HK-2 (cell line): Measurements from ENCODE around the gene AKAP8L.

Source experiments
- DNase-seq: peaks from one replicate; pipeline ENCODE4 v3.0.0-alpha.2; 2018; ENCODE audit not compliant: unreplicated experiment

The AKAP8L gene, protein sequence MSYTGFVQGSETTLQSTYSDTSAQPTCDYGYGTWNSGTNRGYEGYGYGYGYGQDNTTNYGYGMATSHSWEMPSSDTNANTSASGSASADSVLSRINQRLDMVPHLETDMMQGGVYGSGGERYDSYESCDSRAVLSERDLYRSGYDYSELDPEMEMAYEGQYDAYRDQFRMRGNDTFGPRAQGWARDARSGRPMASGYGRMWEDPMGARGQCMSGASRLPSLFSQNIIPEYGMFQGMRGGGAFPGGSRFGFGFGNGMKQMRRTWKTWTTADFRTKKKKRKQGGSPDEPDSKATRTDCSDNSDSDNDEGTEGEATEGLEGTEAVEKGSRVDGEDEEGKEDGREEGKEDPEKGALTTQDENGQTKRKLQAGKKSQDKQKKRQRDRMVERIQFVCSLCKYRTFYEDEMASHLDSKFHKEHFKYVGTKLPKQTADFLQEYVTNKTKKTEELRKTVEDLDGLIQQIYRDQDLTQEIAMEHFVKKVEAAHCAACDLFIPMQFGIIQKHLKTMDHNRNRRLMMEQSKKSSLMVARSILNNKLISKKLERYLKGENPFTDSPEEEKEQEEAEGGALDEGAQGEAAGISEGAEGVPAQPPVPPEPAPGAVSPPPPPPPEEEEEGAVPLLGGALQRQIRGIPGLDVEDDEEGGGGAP

DNA sequence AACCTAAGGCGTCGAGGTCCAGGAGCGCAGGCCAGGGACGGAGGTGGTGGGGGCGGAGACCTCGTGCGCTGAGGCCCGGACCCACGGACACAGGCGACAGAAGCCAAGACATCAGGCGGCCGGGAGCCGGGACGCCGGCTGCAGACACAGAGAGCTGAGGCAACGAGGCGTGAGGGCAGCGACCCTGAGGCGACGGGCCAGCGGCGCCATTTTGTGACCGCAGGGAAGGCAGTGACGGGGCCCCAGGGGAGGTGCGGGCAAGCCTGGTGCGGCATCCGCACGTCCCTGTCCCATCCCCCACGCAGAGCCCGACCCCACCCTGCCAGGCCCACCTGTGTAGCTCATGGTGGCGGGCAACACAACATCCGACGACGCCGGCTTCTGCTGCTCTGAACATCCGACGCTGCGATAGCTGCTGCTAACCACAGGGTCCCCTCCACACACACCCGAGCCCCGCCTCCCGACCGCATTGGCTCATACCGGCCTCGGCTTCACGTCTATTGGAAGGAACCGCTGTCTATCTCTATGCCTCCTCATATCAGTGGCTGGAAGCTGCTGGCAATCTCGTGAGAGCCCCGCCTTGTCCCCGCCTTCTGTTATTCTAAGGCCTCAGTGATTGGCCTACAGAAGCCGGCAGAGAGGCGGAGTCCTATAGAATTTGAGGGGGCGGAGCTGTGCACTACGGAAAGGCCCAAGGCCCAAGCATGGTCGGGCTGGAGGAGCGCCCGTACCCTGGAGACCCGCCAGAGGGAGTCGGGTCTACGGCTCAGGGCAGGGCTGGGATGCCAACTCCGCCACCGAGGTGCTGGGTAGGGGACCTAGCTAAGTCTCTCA lies at the start of gene AKAP8L:
AKAP8L (minus strand) TSS at position 410 of the 834 bp plus-strand sequence; CDS start at position 345, 65 bp downstream.
- peak; percentile 99 for DNase-seq

DNA sequence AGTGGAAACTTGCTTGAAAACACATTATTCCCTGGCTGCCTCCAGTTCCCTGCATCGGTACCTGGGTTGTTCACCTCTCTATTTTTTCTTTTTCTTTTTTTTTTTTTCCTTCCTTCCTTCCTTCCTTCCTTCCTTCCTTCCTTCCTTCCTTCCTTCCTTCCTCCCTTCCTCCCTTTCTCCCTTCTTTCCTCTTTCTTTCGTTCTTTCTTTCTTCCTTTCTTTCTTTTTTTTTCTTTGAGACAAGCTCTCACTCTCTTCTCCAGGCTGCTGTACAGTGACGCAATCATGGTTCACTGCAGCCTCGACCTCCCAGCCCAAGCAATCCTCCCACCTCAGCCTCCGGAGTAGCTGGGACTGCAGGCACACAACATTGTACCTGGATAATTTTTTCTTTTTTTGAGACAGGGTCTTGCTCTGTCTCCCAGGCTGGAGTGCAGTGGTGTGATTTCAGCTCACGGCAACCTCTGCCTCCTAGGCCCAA lies 49.0 kb upstream of the AKAP8L start:
- no peak for DNase-seq

DNA sequence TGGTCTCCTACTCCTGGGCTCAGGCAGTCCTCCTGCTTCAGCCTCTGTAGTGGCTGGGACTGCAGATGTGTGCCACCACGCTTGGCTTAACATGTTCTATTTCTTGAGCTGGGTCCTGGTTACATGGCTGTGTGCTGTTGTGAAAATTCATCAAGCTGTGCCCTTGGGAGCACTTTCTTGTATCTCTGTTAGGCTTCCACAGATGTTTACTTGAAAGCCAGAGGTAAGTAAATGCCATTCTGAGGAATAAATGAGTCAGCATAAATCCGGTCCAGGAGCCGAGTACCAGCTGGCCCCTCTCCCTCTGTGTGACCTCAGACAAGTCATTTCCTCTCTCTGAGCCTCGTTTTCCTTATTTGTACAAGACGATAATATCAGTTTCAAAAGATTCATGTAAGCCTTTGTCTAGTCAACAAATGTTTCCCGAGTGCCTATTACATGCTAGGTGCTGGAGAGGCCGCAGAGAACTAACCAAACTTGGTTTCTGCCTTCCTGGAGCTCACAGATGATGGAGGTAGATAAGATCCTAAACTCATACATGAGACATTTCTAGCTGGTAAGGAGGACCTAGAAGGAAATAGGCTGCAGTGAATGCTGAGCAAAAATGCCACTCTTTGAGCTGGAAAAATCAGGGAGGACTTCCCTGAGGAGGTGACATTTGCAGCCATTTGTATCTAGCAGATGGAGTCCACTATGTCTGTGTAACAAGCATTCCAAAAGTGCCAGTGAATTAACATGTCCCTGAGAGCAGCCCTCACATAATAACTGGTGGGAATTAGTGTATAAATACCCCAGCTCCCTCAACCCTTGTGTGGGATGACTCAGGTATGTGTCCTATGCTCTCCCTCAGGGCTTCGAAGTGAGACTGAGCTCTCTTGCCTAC lies 48.3 kb upstream of the AKAP8L start:
- no peak for DNase-seq

DNA sequence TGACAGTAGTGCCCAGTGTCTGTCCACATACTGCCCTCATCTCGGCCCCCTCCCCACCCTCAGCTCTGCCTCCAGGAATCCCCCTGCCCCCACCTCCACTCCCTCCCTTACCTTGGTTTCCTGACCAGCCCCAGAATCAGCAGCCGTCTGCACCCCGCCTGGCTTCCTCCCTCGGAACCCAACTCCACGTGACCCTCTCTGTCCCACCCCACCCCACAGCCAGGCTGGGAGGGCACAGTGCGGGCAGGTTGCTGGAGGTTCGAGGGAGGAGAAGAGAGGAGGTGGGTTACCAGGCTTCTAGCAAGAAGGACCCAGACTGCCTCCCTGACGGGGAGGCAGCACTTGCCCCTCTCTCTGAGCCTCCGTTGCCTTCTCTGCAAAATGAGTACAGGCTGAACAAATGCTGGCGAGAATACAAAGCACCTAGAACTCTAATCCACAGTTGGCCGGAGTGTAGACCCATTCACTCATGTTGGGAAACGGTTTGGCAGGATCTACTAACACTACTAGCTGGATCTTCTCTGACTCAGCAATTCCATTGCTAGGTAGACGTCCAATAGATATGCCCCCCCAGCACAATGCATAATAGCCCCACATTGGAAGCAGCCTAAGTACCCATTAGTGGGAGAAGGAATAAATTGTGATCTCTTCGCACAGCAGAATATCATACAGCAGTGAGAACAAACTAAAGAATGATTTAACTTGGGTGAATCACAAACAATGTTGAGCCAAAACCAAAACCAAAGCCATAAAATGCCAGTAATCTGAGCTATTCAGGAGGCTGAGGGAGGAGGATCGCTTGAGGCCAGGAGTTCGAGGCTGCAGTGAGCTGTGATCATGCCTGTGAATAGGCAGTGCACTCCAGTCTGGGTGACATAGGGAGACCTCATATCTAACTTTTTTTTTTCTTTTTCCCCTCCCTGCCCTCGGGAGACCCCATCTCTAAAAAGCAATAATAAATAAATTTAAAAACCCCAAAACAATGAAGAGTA lies 45.9 kb upstream of the AKAP8L start, which contains the start of gene RASAL3:
RASAL3 (minus strand) TSS at position 151 of the 992 bp plus-strand sequence. CDS start 186 bp downstream, outside the sequence.
- DNase-seq = no peak

DNA sequence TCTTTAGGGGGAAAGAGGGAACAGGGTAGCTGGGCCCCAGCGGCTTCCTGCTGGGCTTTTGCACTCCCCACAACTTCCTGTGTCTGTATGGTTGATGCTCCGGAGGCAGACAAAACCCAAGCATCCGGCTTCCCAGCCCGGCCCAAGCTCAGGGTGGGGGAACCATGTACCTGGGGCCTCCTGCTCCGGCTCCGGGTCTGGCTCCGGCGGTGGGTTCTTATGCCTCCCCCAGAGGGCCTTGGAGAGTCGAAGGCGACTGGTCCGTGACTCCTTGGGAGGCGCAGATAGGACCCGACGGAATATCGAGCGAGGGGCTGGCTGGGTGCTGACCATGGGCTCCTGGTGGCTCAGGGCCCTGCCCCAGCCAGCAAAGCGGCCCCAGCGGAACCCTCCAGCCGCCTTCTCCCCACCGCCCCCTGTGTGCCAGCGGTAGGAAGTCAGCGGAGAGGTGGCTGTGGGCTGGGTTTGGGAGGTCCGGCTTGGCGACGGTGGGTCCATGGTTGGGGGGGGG lies 45.1 kb upstream of the AKAP8L start:
- DNase-seq = no peak

DNA sequence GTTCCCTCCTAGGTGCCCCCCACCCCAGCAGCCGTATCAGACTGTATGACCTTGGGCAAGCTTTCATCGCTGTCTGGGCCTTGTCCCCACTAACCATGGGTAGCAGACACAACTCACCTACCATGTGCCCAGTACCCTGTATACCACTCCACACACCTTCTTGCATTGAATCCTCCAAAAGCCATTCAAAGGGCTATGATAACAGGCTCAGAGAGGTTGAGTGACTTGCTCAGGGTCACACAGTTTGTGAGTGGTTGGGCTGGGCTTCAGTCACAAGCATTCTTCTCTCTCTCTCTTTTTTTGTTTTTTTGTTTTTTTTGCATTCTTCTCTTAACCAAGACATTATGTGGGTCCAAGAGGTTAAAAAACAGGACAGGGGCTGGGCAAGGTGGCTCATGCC lies 42.9 kb upstream of the AKAP8L start:
- no peak for DNase-seq

DNA sequence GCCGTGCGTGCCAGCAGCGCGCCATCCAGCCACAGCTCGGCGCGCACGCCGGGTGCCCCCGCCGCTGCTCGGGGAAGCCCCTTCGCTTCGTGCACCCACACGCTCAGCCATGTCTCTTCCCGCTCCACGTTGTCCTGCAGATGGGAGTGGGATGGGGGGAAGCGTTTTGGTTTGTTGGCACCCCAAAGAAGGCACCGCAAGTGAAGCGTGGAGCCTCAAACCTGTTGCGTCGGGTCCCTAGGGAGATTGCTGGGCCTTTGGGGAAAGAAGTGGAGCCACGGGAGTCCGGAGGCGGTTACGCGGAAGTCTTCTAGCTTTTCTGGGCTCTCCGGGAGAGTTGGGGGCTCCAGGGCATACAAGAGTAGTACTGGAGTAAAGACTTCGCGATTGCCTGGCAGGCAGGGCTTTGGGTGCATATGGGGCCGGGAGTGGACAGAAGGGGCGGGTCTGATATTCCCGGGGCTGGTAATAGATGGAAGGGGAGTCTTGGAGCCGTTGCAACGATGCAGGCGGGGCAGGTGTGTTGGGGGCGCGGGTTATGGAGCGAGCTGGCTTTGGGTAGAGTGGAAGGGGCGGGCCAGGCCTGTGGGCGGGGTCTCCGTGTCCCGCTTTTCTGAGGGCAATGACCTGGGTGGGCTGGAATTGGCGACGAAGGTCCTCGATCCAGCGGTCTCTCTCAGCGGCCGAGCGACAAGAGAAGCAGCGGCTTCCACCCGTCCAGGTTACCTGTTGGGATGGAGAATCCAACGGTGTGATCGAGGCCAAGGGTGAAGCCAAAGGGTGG lies 39.1 kb upstream of the AKAP8L start:
- DNase-seq = no peak

DNA sequence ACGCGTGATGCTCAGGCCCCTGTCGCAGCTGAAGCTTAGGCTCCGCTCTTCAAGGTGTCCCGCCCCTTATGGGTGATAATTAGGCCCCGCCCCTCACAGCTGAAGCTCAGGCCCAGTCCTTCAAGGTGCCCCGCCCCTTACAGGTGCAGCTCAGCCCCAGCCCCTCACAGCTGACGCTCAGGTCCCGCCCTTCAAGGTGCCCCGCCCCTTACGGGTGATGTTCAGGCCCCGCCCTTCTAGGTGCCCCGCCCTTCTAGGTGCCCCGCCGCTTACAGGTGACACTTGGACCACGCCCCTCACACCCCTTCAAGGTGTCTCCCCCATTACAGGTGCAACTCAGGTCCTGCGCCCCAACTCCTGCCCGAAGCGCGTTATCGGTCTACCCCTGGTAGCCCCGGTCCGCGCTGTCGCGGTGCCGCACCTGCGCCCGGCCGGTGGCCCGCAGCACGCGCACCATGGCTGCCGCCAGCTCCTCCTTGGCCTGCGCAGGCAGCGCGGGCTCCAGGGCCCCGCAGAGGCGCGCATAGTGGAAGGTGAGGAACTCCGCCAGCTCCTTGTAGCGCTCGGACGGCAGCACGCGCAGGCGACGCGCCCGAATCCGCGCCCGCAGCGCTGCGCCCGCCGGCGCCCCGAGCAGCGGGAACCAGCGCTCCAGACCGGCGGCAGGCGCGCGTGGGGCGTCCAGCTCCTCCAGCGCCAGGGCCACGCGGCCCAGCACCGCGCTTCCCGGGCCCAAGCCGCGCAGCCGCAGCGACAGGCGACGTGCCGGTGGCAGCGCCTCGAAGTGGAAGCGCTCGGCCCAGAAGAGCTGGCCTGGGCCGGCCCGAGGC lies 38.3 kb upstream of the AKAP8L start:
- no peak for DNase-seq

DNA sequence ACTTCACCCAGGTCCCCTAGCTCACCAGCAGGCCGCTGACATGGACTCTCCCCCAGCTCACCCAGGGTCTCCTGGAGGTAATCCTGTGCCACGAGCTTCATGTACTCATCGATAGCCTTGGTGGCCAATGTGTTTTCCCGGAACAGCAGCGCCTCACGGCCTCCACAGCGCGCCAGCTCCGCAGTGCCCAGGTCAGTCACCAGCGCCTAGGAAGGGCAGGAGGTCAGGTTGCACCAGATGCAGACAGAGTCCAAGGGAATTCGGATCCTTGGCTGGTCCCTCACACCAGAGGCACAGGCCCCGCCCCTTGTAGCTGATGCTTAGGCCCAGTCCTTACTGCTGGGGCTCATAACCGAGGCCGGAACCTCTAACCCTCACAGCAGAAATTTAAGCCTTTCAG lies 37.7 kb upstream of the AKAP8L start:
- DNase-seq = no peak

DNA sequence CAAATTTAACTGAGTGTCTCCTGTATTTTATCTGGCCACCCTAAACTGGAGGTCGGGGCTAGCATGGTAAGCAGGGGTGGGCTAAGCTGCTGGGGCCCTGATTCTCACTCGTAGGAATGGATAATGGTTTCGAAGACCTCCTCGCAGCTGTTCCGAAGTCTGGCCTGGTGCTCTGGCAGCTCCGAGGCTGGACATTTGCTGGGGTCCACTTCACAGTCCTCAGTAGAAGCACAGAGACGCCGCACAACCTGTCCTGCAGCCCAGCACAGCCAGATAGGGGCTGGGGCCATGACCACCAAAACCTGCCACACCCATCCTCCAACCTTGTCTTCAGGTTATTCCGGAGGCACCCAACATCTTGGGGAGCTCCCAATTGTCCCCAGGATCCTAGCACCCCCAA lies 37.2 kb upstream of the AKAP8L start:
- no peak for DNase-seq

DNA sequence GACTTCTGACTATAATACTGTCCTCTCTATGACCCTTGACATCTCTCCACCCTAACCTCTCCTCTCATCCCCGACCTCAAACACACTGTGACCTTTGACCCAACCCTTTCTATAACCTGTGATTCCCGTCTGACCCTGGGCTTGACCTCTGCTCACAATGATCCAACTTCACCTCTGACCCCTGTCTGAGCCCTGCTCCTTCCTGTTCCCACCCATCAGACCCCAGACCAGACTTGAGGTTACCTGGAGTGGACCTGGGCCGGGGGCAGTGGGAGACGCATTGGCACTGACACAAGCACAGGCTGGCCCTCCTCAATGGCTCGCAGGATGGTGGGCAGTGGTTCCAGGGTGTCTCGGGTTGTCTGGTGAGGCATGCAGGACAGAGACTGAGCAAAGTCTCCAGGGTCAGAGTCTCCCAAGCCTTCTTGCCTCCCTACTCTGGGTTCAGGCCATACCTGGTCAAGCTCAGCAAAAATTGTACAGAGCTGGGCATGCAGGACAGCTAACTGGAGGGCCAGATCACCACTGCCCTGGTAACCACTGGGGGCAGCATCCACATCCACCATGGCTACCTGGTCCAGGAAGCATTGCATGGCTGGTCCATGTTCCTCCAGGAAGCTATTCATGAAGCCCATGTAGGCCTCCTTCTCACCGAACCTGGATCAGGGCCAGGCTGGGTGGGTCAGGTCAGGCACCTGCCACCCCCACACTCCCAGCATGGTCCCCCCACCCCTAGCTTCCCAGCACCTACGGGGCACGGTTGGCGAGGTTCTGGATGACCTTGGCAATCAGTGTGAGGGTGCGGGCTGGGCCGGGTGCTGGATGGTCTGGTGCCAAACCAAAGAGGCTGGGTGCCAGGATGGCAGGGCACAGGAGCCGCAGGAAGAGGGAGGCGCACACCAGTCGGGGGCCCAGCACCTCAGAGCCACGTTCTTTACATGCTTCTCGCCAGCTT lies 35.4 kb upstream of the AKAP8L start:
- DNase-seq = no peak

DNA sequence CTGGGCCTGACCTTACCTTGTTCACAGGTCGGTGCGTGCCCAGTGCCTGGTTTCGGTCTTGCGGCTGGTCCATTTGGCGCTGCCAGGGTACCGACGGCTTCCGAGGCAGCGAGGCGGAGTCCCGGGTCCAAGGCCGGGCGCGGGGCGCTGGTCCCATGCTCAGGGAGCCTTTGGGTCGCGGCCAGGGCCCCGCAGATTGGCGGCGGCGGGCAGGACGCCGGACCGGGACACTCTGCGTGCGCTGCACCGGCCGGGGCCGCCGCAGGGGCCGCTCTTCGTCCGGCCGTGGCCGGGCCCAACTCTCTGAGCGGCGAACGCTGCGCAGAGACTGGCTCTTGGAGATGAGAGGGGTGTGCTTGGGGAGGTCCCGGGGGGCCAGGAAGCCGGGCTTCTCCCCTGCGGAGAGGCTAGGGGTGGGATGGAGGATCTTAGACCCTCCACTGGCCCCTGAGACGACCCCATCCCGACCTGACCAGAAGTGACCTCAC lies 34.3 kb upstream of the AKAP8L start:
- DNase-seq = no peak

DNA sequence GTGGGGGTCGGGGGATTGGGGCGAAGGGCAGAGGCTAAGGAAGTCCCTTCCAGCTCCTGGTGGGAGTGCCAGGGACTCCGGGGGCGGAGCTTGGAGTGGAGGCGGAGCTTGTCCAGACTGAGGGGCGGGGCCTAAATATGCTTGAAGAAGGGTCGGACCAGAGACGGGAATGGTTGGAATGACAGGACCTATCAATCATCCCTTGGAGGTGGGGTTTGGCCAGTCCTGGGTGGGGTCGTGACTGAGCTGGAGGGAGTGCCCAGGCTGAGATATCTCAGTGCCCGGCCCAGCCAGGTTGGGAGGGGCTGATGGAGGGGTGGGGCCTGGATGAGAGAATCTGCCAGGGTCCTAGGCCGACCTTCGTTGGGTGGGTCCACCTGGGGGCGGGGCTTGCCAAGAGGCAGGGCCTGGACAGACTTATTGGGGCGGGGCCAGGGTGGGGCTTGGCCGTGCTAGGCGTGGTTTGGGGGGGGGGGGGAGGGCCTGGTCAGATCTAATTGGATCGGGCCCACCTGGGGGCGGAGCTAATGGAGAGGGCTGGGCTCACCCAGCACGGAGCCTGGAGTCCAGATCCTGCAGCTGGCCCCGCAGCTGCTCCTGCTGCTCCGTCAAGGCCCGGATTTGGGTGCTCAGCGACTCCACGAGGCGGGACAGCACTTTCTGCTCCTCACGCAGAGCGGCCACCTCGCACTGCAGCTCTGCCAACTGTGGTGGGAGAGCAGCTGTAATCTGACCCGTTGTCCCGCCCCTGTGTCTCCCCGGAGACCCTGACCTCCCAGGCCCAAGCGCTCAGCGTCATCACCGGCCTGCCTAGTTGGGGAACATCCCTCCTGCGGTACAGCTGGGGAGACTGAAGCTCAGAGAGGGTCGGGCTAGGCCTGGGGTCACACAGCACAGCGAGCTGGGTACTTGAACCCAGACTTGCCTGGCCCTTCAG lies 33.6 kb upstream of the AKAP8L start:
- no peak for DNase-seq

DNA sequence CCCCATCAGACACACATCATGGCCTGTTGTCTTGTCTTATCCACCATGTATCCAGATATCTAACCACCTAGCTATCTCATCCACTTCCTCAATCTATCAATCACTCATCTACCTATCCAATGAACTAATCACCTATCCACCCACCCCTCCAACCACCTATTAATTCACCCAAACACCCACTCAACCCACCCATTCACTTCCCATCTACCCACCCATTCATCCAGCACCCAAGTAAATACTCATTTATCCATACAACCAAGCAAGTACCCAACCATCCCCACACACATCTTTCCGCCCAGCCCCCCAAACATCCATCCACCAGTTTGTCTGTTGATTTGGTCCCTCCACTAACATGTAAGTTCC lies 31.7 kb upstream of the AKAP8L start:
- DNase-seq = no peak
